SK-N-SH treated with all-trans-retinoic acid at 6 μM for 48 hours (cell line): Measurements from ENCODE around the gene BTBD19.

Experiments used
- ATAC-seq: fragments of 200-7000 bp; cut with Tn5 transposase; 3 replicates; pipeline ENCODE4 v1.9.1; 2020; ENCODE audit warnings: mild to moderate bottlenecking, moderate library complexity
- ARNTL ChIP-seq: fragments of 450-650 bp; formaldehyde crosslinking; IDR thresholded peaks from 2 replicates; pipeline ENCODE4 v1.5.0; 2020; ENCODE audit warnings: low read depth, mild to moderate bottlenecking, moderate library complexity, borderline replicate concordance
- BACH2 ChIP-seq: fragments of 250-450 bp; sonication (Bioruptor Pico); IDR thresholded peaks from 2 replicates; pipeline ENCODE4 v1.9.0; 2021; ENCODE audit warnings: mild to moderate bottlenecking, borderline replicate concordance
- CSDC2 ChIP-seq: fragments of 250-450 bp; sonication (Bioruptor Pico); IDR thresholded peaks from 2 replicates; pipeline ENCODE4 v1.5.0; 2020; ENCODE audit warnings: mild to moderate bottlenecking, moderate library complexity
- ESRRG ChIP-seq: fragments of 250-450 bp; sonication (Bioruptor Pico); IDR thresholded peaks from 2 replicates; pipeline ENCODE4 v1.6.1; 2021; ENCODE audit warnings: mild to moderate bottlenecking
- GLIS3 ChIP-seq: fragments of 250-450 bp; sonication (Bioruptor Pico); IDR thresholded peaks from 2 replicates; pipeline ENCODE4 v1.5.0; 2020; ENCODE audit warnings: mild to moderate bottlenecking, moderate library complexity
- ISL1 ChIP-seq: fragments of 250-450 bp; sonication (Bioruptor Pico); IDR thresholded peaks from 2 replicates; pipeline ENCODE4 v2.1.2; 2022; ENCODE audit warnings: mild to moderate bottlenecking, moderate library complexity
- OSR1 ChIP-seq: fragments of 250-450 bp; sonication (Bioruptor Pico); IDR thresholded peaks from 2 replicates; pipeline ENCODE4 v1.8.0; 2022; ENCODE audit warnings: moderate library complexity, mild to moderate bottlenecking, inconsistent platforms
- RARB ChIP-seq: fragments of 250-450 bp; sonication (Bioruptor Pico); IDR thresholded peaks from 2 replicates; pipeline ENCODE4 v1.8.0; 2021; ENCODE audit warnings: mild to moderate bottlenecking, moderate library complexity
- SNAI2 ChIP-seq: fragments of 250-450 bp; sonication (Bioruptor Pico); IDR thresholded peaks from 2 replicates; pipeline ENCODE4 v1.5.0; 2020; ENCODE audit warnings: mild to moderate bottlenecking, moderate library complexity
- TCF4 ChIP-seq: fragments of 250-450 bp; sonication (Bioruptor Pico); IDR thresholded peaks from 2 replicates; pipeline ENCODE4 v1.8.0; 2021; ENCODE audit warnings: mild to moderate bottlenecking, moderate library complexity, borderline replicate concordance
- TOX ChIP-seq: fragments of 250-450 bp; sonication (Bioruptor Pico); IDR thresholded peaks from 2 replicates; pipeline ENCODE4 v1.8.0; 2021; ENCODE audit warnings: mild to moderate bottlenecking, moderate library complexity, borderline replicate concordance
- ZC3H10 ChIP-seq: fragments of 250-450 bp; sonication (Bioruptor Pico); IDR thresholded peaks from 2 replicates; pipeline ENCODE4 v1.5.1; 2021; ENCODE audit warnings: mild to moderate bottlenecking, moderate library complexity
- ZFP3 ChIP-seq: fragments of 250-450 bp; sonication (Bioruptor Pico); IDR thresholded peaks from 2 replicates; pipeline ENCODE4 v1.5.0; 2020; ENCODE audit warnings: mild to moderate bottlenecking, moderate library complexity
- ZFP30 ChIP-seq: fragments of 450-650 bp; formaldehyde crosslinking; IDR thresholded peaks from 2 replicates; pipeline ENCODE4 v1.5.0; 2022; ENCODE audit warnings: mild to moderate bottlenecking, moderate library complexity
- ZNF565 ChIP-seq: fragments of 450-650 bp; formaldehyde crosslinking; conservative IDR thresholded peaks from 2 replicates; pipeline ENCODE4 v1.5.0; 2020; ENCODE audit warnings: low read depth, mild to moderate bottlenecking, moderate library complexity
- ZNF70 ChIP-seq: fragments of 450-650 bp; formaldehyde crosslinking; IDR thresholded peaks from 2 replicates; pipeline ENCODE4 v1.5.0; 2020; ENCODE audit warnings: mild to moderate bottlenecking, moderate library complexity
- ZNF8 ChIP-seq: fragments of 450-650 bp; formaldehyde crosslinking; IDR thresholded peaks from 2 replicates; pipeline ENCODE4 v1.5.0; 2020; ENCODE audit warnings: mild to moderate bottlenecking, moderate library complexity
- TF ChIP-seq, protein P1 (sequence below): fragments of 250-450 bp; sonication (Bioruptor Pico); IDR thresholded peaks from 2 replicates; pipeline ENCODE4 v1.5.0; 2020; ENCODE audit warnings: mild to moderate bottlenecking, moderate library complexity
- TF ChIP-seq, protein P2 (sequence below): fragments of 250-450 bp; sonication (Bioruptor Pico); IDR thresholded peaks from 2 replicates; pipeline ENCODE4 v1.8.0; 2020; ENCODE audit warnings: mild to moderate bottlenecking, moderate library complexity, borderline replicate concordance
- TF ChIP-seq, protein P3 (sequence below): fragments of 250-450 bp; sonication (Bioruptor Pico); IDR thresholded peaks from 2 replicates; pipeline ENCODE4 v1.5.1; 2021; ENCODE audit warnings: mild to moderate bottlenecking, moderate library complexity
- TF ChIP-seq, protein P4 (sequence below): fragments of 250-450 bp; sonication (Bioruptor Pico); IDR thresholded peaks from 2 replicates; pipeline ENCODE4 v1.5.1; 2020; ENCODE audit warnings: low read depth, mild to moderate bottlenecking, moderate library complexity

Gene BTBD19

DNA sequence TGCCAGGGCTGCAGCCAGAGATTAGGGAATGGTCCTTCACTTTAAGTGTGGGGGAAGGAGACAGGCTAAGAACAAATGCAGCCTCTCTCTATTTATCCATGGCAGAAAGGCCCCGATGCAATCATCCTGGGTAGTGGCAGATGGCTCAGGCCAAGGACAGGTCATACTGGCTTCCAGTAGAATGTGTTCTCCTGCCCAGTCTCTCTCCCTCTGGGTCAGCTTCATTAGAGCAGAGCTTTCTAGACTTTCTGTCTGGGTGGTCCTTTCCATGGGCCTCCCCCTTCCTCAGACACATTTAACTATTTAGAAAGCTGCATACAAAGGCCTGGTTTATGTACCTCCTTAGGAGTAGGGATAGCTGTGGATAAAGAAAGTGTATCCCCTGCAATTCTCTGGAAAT, 39.5 kb downstream of the BTBD19 start:
- ATAC-seq: no peak
- TF ChIP-seq ZNF8 (CRISPR knock-in tag) (no peak), ZNF70 (CRISPR knock-in tag) (no peak), CSDC2 (CRISPR knock-in tag) (no peak), BACH2 (CRISPR knock-in tag) (no peak), RARB (CRISPR knock-in tag) (no peak), ZC3H10 (no peak), ZFP30 (CRISPR knock-in tag) (no peak), TCF4 (CRISPR knock-in tag) (no peak), GLIS3 (CRISPR knock-in tag) (no peak), SNAI2 (no peak), ZFP3 (CRISPR knock-in tag) (no peak), TOX (CRISPR knock-in tag) (no peak), ISL1 (no peak)
- TF ChIP-seq, protein P1, sequence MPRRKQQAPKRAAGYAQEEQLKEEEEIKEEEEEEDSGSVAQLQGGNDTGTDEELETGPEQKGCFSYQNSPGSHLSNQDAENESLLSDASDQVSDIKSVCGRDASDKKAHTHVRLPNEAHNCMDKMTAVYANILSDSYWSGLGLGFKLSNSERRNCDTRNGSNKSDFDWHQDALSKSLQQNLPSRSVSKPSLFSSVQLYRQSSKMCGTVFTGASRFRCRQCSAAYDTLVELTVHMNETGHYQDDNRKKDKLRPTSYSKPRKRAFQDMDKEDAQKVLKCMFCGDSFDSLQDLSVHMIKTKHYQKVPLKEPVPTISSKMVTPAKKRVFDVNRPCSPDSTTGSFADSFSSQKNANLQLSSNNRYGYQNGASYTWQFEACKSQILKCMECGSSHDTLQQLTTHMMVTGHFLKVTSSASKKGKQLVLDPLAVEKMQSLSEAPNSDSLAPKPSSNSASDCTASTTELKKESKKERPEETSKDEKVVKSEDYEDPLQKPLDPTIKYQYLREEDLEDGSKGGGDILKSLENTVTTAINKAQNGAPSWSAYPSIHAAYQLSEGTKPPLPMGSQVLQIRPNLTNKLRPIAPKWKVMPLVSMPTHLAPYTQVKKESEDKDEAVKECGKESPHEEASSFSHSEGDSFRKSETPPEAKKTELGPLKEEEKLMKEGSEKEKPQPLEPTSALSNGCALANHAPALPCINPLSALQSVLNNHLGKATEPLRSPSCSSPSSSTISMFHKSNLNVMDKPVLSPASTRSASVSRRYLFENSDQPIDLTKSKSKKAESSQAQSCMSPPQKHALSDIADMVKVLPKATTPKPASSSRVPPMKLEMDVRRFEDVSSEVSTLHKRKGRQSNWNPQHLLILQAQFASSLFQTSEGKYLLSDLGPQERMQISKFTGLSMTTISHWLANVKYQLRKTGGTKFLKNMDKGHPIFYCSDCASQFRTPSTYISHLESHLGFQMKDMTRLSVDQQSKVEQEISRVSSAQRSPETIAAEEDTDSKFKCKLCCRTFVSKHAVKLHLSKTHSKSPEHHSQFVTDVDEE (CRISPR knock-in tag): no peak
- TF ChIP-seq, protein P2, sequence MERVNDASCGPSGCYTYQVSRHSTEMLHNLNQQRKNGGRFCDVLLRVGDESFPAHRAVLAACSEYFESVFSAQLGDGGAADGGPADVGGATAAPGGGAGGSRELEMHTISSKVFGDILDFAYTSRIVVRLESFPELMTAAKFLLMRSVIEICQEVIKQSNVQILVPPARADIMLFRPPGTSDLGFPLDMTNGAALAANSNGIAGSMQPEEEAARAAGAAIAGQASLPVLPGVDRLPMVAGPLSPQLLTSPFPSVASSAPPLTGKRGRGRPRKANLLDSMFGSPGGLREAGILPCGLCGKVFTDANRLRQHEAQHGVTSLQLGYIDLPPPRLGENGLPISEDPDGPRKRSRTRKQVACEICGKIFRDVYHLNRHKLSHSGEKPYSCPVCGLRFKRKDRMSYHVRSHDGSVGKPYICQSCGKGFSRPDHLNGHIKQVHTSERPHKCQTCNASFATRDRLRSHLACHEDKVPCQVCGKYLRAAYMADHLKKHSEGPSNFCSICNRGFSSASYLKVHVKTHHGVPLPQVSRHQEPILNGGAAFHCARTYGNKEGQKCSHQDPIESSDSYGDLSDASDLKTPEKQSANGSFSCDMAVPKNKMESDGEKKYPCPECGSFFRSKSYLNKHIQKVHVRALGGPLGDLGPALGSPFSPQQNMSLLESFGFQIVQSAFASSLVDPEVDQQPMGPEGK (CRISPR knock-in tag): no peak
- TF ChIP-seq, protein P3, sequence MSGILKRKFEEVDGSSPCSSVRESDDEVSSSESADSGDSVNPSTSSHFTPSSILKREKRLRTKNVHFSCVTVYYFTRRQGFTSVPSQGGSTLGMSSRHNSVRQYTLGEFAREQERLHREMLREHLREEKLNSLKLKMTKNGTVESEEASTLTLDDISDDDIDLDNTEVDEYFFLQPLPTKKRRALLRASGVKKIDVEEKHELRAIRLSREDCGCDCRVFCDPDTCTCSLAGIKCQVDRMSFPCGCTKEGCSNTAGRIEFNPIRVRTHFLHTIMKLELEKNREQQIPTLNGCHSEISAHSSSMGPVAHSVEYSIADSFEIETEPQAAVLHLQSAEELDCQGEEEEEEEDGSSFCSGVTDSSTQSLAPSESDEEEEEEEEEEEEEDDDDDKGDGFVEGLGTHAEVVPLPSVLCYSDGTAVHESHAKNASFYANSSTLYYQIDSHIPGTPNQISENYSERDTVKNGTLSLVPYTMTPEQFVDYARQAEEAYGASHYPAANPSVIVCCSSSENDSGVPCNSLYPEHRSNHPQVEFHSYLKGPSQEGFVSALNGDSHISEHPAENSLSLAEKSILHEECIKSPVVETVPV (CRISPR knock-in tag): no peak
- TF ChIP-seq, protein P4, sequence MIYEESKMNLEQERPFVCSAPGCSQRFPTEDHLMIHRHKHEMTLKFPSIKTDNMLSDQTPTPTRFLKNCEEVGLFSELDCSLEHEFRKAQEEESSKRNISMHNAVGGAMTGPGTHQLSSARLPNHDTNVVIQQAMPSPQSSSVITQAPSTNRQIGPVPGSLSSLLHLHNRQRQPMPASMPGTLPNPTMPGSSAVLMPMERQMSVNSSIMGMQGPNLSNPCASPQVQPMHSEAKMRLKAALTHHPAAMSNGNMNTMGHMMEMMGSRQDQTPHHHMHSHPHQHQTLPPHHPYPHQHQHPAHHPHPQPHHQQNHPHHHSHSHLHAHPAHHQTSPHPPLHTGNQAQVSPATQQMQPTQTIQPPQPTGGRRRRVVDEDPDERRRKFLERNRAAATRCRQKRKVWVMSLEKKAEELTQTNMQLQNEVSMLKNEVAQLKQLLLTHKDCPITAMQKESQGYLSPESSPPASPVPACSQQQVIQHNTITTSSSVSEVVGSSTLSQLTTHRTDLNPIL (CRISPR knock-in tag): no peak
- TF ChIP-seq, all 23 proteins: peak for 0

DNA sequence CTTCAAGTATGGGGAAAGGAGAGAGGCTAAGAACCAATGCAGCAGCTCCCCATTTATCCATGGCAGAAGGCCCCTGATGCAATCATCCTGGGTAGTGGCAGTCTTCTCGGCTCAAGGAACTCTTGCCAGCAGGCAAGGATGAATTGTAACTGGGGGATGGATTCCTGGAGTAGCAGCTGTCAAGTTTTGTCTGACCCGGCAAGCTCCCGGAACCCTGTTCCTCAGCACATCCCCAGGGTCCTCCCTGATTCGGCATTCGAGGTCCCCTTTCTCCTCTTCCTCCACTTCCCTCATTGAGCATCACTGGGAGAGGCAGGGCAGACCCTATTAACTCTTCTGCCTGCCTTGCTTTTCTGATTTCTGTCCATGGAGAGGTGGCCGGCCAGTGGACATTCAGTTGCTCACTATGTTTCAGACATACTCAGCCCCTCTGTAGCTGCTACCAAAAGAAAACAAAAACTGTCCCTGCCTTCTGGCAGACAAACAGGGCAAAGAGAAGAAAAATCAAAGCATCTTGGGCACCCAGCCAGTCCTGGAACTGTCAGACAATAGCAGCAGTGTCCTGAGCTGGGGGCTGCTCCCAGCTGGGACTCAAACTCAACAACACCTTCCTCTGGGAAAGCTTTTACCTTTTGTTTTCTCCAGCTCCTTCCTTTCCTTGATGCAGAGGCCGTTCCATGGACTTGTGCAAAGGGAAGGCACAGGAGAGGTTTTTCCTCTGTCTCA, 40.3 kb downstream of the BTBD19 start:
- TF ChIP-seq ESRRG (CRISPR knock-in tag): no peak
- ATAC-seq: no peak; the same call in 2 of the 3 replicates

DNA sequence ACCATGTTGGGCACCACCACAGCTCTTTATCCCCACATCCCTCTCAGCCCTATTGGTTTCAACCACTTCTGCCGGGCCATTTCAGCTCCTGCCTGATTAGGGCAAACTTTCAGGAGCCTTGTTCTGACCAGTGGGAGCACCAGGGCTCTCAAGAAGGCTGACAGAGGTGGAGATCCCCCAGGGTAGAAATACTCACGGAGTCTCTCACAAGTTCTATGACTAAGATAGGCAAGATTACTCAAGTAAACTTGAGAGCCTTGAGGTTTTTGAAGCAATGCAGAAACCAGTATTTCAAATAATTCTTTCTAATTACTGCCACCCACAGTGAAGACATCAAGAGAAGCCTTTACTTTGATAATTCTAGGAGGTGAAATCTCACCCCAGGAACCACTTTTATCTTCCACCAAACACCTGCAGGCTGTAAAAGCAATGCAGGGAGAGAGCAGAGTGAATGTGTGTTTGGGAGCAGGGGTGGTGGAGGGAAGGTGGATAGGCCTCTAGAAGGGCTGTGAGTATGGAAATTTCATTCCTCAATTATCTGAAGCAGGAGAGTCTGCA, 41.3 kb downstream of the BTBD19 start:
- TF ChIP-seq ZC3H10 (no peak), CSDC2 (CRISPR knock-in tag) (no peak), GLIS3 (CRISPR knock-in tag) (no peak), BACH2 (CRISPR knock-in tag) (no peak), ARNTL (no peak), ZNF565 (CRISPR knock-in tag) (no peak), SNAI2 (no peak), ISL1 (no peak), OSR1 (CRISPR knock-in tag) (no peak)
- TF ChIP-seq, protein P3 (CRISPR knock-in tag): no peak
- no peak for ATAC-seq
